Measurements from ENCODE around the gene ASS1.
"Not testable (repeated sequence)": the region's sequence is repeated elsewhere in the genome, so short reads cannot be mapped to it uniquely, and the experiment has no call there.

The ASS1 gene

GRCh38 chr9:130433168-130433946 lies 11.4 kb upstream of the ASS1 start:
- DNase-seq (ENCODE audit: low read depth in 1 of 2, low spot score in 1 of 2) = no peak

- DNase-seq (ENCODE audit: low read depth in 1 of 2, low spot score in 1 of 2) = no peak
Observed at GRCh38 chr9:130433947-130434262, 10.9 kb upstream of the ASS1 start.

- DNase-seq (ENCODE audit: low read depth in 1 of 2, low spot score in 1 of 2) = not testable (repeated sequence)
Observed at GRCh38 chr9:130434656-130435055, 10.1 kb upstream of the ASS1 start.

- no peak for DNase-seq (ENCODE audit: low read depth in 1 of 2, low spot score in 1 of 2)
Observed at GRCh38 chr9:130437011-130437789, 7.6 kb upstream of the ASS1 start.

GRCh38 chr9:130438382-130438981 lies 6.3 kb upstream of the ASS1 start:
- DNase-seq (ENCODE audit: low read depth in 1 of 2, low spot score in 1 of 2) = no peak

- DNase-seq (ENCODE audit: low read depth in 1 of 2, low spot score in 1 of 2) = no peak
Observed at GRCh38 chr9:130441031-130441430, 3.7 kb upstream of the ASS1 start.

GRCh38 chr9:130442746-130443455 lies 1.9 kb upstream of the ASS1 start:
- no peak for DNase-seq (ENCODE audit: low read depth in 1 of 2, low spot score in 1 of 2)

- DNase-seq (ENCODE audit: low read depth in 1 of 2, low spot score in 1 of 2) = no peak
Observed at GRCh38 chr9:130443456-130443801, 1.3 kb upstream of the ASS1 start.

GRCh38 chr9:130443840-130444492 lies 795 bp upstream of the ASS1 start:
- DNase-seq (ENCODE audit: low read depth in 1 of 2, low spot score in 1 of 2) = no peak

- no peak for DNase-seq (ENCODE audit: low read depth in 1 of 2, low spot score in 1 of 2)
Observed at GRCh38 chr9:130445268-130445983, 665 bp downstream of the ASS1 start.

- DNase-seq (ENCODE audit: low read depth in 1 of 2, low spot score in 1 of 2) = no peak
Observed at GRCh38 chr9:130446101-130446861, 1.5 kb downstream of the ASS1 start.

- DNase-seq (ENCODE audit: low read depth in 1 of 2, low spot score in 1 of 2) = no peak
Observed at GRCh38 chr9:130447193-130447816, 2.5 kb downstream of the ASS1 start.

GRCh38 chr9:130448035-130448624 lies 3.4 kb downstream of the ASS1 start:
- DNase-seq (ENCODE audit: low read depth in 1 of 2, low spot score in 1 of 2) = no peak

GRCh38 chr9:130448771-130449603 lies 4.2 kb downstream of the ASS1 start:
- no peak for DNase-seq (ENCODE audit: low read depth in 1 of 2, low spot score in 1 of 2)

- no peak for DNase-seq (ENCODE audit: low read depth in 1 of 2, low spot score in 1 of 2)
Observed at GRCh38 chr9:130450344-130451003, 5.7 kb downstream of the ASS1 start.

GRCh38 chr9:130451004-130451390 lies 6.2 kb downstream of the ASS1 start:
- DNase-seq (ENCODE audit: low read depth in 1 of 2, low spot score in 1 of 2) = no peak

- no peak for DNase-seq (ENCODE audit: low read depth in 1 of 2, low spot score in 1 of 2)
Observed at GRCh38 chr9:130451509-130452388, 7.0 kb downstream of the ASS1 start.
